HG03442 (cell line): Measurements from ENCODE around the gene C1QTNF1.

Experiments used
- ATAC-seq: cut with Tn5 transposase; IDR thresholded peaks from one replicate; pipeline ENCODE4 v1.9.1; 2021; ENCODE audit warnings: mild to moderate bottlenecking, moderate library complexity; ENCODE audit not compliant: unreplicated experiment

Gene C1QTNF1

GRCh38 chr17:79039171-79039570 is 15.2 kb downstream of the C1QTNF1 start:
- no peak for ATAC-seq

GRCh38 chr17:79039886-79040285 is 15.9 kb downstream of the C1QTNF1 start:
- ATAC-seq, result no peak

GRCh38 chr17:79041041-79041570 is 17.1 kb downstream of the C1QTNF1 start:
- no peak for ATAC-seq

GRCh38 chr17:79041723-79042420 is 17.9 kb downstream of the C1QTNF1 start:
- ATAC-seq, result no peak

GRCh38 chr17:79042421-79043190 is 18.6 kb downstream of the C1QTNF1 start:
- no peak for ATAC-seq

GRCh38 chr17:79043191-79043930 is 19.4 kb downstream of the C1QTNF1 start:
- no peak for ATAC-seq

GRCh38 chr17:79043931-79044320 is 20.0 kb downstream of the C1QTNF1 start:
- ATAC-seq, result no peak

- no peak for ATAC-seq
Measured at GRCh38 chr17:79044462-79044861, 20.5 kb downstream of the C1QTNF1 start.

- no peak for ATAC-seq
Measured at GRCh38 chr17:79045001-79045729, 21.2 kb downstream of the C1QTNF1 start.

- no peak for ATAC-seq
Measured at GRCh38 chr17:79045842-79046196, 21.9 kb downstream of the C1QTNF1 start.

- no peak for ATAC-seq
Measured at GRCh38 chr17:79046197-79046915, 22.4 kb downstream of the C1QTNF1 start.

GRCh38 chr17:79046916-79047280 is 22.9 kb downstream of the C1QTNF1 start:
- ATAC-seq, result no peak

- no peak for ATAC-seq
Measured at GRCh38 chr17:79047291-79047920, 23.4 kb downstream of the C1QTNF1 start.

GRCh38 chr17:79047923-79048825 is 24.2 kb downstream of the C1QTNF1 start:
- ATAC-seq, result no peak

GRCh38 chr17:79048826-79049755 is 25.1 kb downstream of the C1QTNF1 start:
- no peak for ATAC-seq

GRCh38 chr17:79049821-79050220 is 25.9 kb downstream of the C1QTNF1 start:
- ATAC-seq, result no peak

GRCh38 chr17:79050551-79050950 is 26.6 kb downstream of the C1QTNF1 start:
- ATAC-seq, result no peak

- ATAC-seq, result no peak
Measured at GRCh38 chr17:79051306-79051705, 27.3 kb downstream of the C1QTNF1 start.
